Measurements from ENCODE around the gene OPA3.

DNA sequence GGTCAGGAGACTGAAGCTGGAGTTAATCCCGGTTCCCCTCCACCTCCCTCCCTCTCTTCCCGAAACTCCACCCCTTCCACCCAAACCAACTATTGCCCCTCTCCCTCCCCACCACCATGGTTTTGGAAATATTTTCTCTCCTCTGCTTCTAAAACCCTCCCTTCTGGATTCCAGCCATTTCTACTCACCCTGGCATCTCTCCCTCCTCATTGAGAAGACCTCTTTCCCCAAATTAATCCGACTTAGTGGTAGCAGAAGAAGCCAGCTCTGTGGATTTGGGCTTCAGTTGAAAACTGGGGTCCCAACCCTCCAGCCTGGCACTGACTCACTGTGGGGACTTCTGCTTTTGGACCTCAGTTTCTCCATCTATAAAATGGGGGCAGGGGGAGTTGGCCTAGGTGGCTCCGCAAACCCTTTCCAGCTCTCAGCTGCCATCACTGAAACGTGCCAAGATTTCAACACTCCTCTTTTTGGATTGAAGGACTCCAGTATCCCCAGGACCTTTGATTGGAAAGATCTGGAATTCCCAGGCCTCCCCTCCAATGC lies 15.8 kb upstream of the OPA3 start:
- TF ChIP-seq, protein P1, sequence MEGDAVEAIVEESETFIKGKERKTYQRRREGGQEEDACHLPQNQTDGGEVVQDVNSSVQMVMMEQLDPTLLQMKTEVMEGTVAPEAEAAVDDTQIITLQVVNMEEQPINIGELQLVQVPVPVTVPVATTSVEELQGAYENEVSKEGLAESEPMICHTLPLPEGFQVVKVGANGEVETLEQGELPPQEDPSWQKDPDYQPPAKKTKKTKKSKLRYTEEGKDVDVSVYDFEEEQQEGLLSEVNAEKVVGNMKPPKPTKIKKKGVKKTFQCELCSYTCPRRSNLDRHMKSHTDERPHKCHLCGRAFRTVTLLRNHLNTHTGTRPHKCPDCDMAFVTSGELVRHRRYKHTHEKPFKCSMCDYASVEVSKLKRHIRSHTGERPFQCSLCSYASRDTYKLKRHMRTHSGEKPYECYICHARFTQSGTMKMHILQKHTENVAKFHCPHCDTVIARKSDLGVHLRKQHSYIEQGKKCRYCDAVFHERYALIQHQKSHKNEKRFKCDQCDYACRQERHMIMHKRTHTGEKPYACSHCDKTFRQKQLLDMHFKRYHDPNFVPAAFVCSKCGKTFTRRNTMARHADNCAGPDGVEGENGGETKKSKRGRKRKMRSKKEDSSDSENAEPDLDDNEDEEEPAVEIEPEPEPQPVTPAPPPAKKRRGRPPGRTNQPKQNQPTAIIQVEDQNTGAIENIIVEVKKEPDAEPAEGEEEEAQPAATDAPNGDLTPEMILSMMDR (IDR thresholded peaks at IDR 0.05) = no peak
- no peak for TF ChIP-seq EZH2phosphoT487 (IDR thresholded peaks at IDR 0.05)
